Measurements from ENCODE around the gene INO80E.

INO80E gene

DNA sequence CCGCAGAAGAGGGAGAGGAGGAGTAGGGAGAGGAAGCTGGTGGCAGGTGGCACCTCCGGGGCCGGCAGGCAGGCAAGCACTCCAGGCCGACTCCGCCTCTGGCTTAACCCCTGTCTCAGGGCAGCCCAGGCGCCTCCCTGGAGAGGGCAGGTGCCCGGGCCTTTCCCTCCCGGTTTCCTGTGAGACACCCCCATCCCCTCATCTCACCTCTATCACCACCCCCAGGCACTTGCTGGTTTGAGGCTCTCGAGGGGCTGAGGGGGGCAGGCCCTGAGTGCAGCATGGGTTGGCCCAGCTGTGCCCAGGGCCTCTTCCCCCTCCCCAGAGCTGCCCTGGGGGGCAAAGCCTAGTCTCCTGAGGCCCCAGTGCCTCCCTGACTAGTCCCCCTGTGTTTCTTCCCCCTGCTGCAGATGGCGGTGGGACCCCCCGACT is 8.8 kb downstream of the INO80E start:
- no peak overlapping the region for H3K4me3 ChIP-seq (ENCODE audit: low read depth, low read length)
- TF ChIP-seq CTCF (IDR thresholded peaks at IDR 0.05; ENCODE audit: insufficient read depth, low read length, missing control alignments), result no peak
- no peak for DNase-seq (ENCODE audit: low read depth, low spot score)
- POLR2A ChIA-PET, result interaction anchor here (0.7 to 1.3 kb wide), 2 partner anchors 78 to 104 kb away, joined by 3 to 4 read pairs; partner anchors contain the start of genes ASPHD1 and KCTD13
- CTCF ChIA-PET, result interaction anchor here (0.8 to 3.5 kb wide), 16 partner anchors 8 to 305 kb away, joined by 3 to 23 read pairs (median 3); partner anchors contain the start of genes HIRIP3, INO80E and TLCD3B

DNA sequence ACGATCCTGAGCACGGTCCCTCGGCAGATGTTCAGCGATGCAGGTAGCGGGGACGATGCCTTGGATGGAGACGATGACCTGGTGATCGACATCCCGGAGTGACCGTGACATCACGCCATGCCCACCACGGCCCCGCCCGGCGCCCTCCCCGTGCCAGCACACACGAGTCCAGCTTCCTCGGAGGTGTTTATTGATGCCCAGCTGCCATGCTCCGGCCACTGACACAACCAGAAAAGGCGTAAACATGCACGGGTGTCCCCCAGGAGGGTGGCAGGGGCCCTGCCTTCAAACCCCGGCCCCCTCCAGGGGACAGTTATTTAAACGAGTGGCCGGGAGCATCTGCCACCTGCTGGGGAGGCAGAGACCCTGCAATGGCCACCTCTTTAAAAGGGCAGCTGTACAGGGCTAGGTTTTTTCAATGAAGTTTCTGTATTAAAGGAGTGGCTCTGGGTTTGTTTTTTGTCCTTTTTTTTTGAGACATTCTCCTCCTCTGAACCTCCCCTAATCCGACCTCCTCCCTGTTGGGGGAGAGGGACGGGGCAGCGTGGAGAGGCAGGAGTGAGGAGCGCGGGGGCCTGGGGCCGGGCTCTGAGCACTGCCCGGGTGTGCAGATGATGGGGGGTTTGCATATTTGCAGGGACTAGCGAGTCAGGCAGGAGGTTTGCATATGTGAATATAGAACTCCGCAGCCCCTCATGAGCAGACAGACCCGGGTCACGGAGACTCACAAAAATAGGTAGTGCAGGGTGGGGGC is 9.5 kb downstream of the INO80E start:
- ChIA-PET POLR2A (interaction anchor here (0.6 to 1.3 kb wide), 3 partner anchors 104 to 197 kb away, joined by 3 to 4 read pairs (median 3); partner anchors contain the start of gene ASPHD1), CTCF (interaction anchor here (0.6 to 3.5 kb wide), 21 partner anchors 9 to 307 kb away, joined by 3 to 23 read pairs (median 3); partner anchors contain the start of genes HIRIP3, INO80E, KCTD13 and SEZ6L2)
- DNase-seq (ENCODE audit: low read depth, low spot score), result no peak
- peak; percentile 73 for TF ChIP-seq CTCF (IDR thresholded peaks at IDR 0.05; ENCODE audit: insufficient read depth, low read length, missing control alignments)
- H3K4me3 ChIP-seq (ENCODE audit: low read depth, low read length), result no peak overlapping the region

GRCh38 chr16:30006095-30006473 is 10.0 kb downstream of the INO80E start:
- TF ChIP-seq CTCF (IDR thresholded peaks at IDR 0.05; ENCODE audit: insufficient read depth, low read length, missing control alignments), result no peak
- POLR2A ChIA-PET, result interaction anchor here (0.6 kb wide), 2 partner anchors 104 to 197 kb away, joined by 3 read pairs; no protein-coding TSS in a partner anchor
- H3K4me3 ChIP-seq (ENCODE audit: low read depth, low read length), result no peak overlapping the region
- CTCF ChIA-PET, result interaction anchor here (0.6 to 3.5 kb wide), 17 partner anchors 10 to 307 kb away, joined by 3 to 23 read pairs (median 4); partner anchors contain the start of genes HIRIP3, INO80E, KCTD13 and SEZ6L2
- DNase-seq (ENCODE audit: low read depth, low spot score), result no peak

- DNase-seq (ENCODE audit: low read depth, low spot score), result no peak
- ChIA-PET CTCF (interaction anchor here (1.1 to 3.5 kb wide), 6 partner anchors 11 to 308 kb away, joined by 3 to 23 read pairs (median 6); partner anchors contain the start of genes HIRIP3, INO80E and SEZ6L2), POLR2A (no interaction called here)
- no peak for TF ChIP-seq CTCF (IDR thresholded peaks at IDR 0.05; ENCODE audit: insufficient read depth, low read length, missing control alignments)
- no peak overlapping the region for H3K4me3 ChIP-seq (ENCODE audit: low read depth, low read length)
These were observed 10.8 kb downstream of the INO80E start for GRCh38 chr16:30006659-30007377.

GRCh38 chr16:30007378-30007895 is 11.4 kb downstream of the INO80E start:
- POLR2A ChIA-PET, result no interaction called here
- TF ChIP-seq CTCF (IDR thresholded peaks at IDR 0.05; ENCODE audit: insufficient read depth, low read length, missing control alignments), result no peak

More at GRCh38 chr16:30007378-30007895, 11.4 kb downstream of the INO80E start:
- no peak overlapping the region for H3K4me3 ChIP-seq (ENCODE audit: low read depth, low read length)
- CTCF ChIA-PET, result interaction anchor here (1.1 to 3.5 kb wide), 3 partner anchors 10 to 11 kb away, joined by 5 to 23 read pairs (median 5); partner anchors contain the start of genes HIRIP3 and INO80E
- no peak for DNase-seq (ENCODE audit: low read depth, low spot score)
